HEK293 (cell line): Measurements from ENCODE around the gene RRN3.
A peak's percentile ranks its signal among the peaks of the same experiment; 100 is the strongest.
"Not testable (repeated sequence)": the region's sequence is repeated elsewhere in the genome, so short reads cannot be mapped to it uniquely, and the experiment has no call there.

Experiments used
- CTCF ChIA-PET: fragments of 350-600 bp; formaldehyde crosslinking; extraction: SDS; loops from one replicate; lab custom pipeline; 2021; ENCODE audit warnings: antibody characterized with exemption; lab: Yijun Ruan, JAX
- POLR2A ChIA-PET: fragments of 300-600 bp; formaldehyde crosslinking; extraction: SDS; loops from one replicate; lab custom pipeline; 2020; ENCODE audit warnings: antibody characterized with exemption, inconsistent platforms; lab: Yijun Ruan, JAX
- H3K27ac ChIP-seq: fragments of 200-500 bp; sonication (Bioruptor generic); 2 replicates; pipeline ENCODE4 v1.5.1; 2014; ENCODE audit warnings: low read depth, low read length, control low read depth, inconsistent platforms; ENCODE audit errors: extremely low read depth
- H3K36me3 ChIP-seq, 2 experiments: fragments of 200-500 bp in 1 of 2; sonication (Bioruptor generic) in 1 of 2; 1 replicate in 1 of 2; 2 replicates in 1 of 2; pipeline ENCODE4 v1.5.1; 2014 to 2017; ENCODE audit warnings: inconsistent platforms in 2 of 2, low read length in 2 of 2; ENCODE audit not compliant: control insufficient read depth in 2 of 2, insufficient read depth in 1 of 2
- H3K4me1 ChIP-seq: fragments of 200-500 bp; sonication (Bioruptor generic); 2 replicates; pipeline ENCODE4 v1.5.1; 2014; ENCODE audit warnings: mild to moderate bottlenecking, low read length, inconsistent platforms; ENCODE audit not compliant: control insufficient read depth, insufficient read depth
- H3K4me3 ChIP-seq: 2 replicates; pipeline ENCODE4 v1.5.1; 2011; ENCODE audit warnings: low read depth, mild to moderate bottlenecking, control low read depth, low read length, moderate library complexity
- H3K9me3 ChIP-seq: fragments of 200-500 bp; sonication (Bioruptor generic); 2 replicates; pipeline ENCODE4 v1.5.1; 2014; ENCODE audit warnings: low read depth, low read length, inconsistent platforms; ENCODE audit not compliant: control insufficient read depth, insufficient read depth
- KLF9 ChIP-seq: fragments of 450-650 bp; formaldehyde crosslinking; IDR thresholded peaks from 2 replicates; pipeline ENCODE4 v1.5.1; 2016; ENCODE audit warnings: missing biosample characterization, missing genetic modification characterization, low read depth
- MEIS1 ChIP-seq: sonication (generic); formaldehyde crosslinking; IDR thresholded peaks from 2 replicates; pipeline ENCODE4 v1.8.1; 2022; ENCODE audit warnings: missing genetic modification reagents, mild to moderate bottlenecking, borderline replicate concordance
- PRDM4 ChIP-seq: fragments of 450-650 bp; formaldehyde crosslinking; IDR thresholded peaks from 2 replicates; pipeline ENCODE4 v1.5.1; 2017; ENCODE audit warnings: missing biosample characterization, missing genetic modification characterization
- SP2 ChIP-seq: fragments of 450-650 bp; formaldehyde crosslinking; IDR thresholded peaks from 2 replicates; pipeline ENCODE4 v1.5.1; 2016; ENCODE audit warnings: missing biosample characterization, missing genetic modification characterization
- SP3 ChIP-seq: fragments of 450-650 bp; formaldehyde crosslinking; IDR thresholded peaks from 2 replicates; pipeline ENCODE4 v1.5.1; 2016; ENCODE audit warnings: missing biosample characterization, missing genetic modification characterization
- ZNF558 ChIP-seq: fragments of 450-650 bp; formaldehyde crosslinking; IDR thresholded peaks from 2 replicates; pipeline ENCODE4 v1.5.1; 2016; ENCODE audit warnings: missing biosample characterization, missing genetic modification characterization
- ZNF600 ChIP-seq: fragments of 450-650 bp; formaldehyde crosslinking; IDR thresholded peaks from 2 replicates; pipeline ENCODE4 v1.5.1; 2016; ENCODE audit warnings: missing biosample characterization, missing genetic modification characterization
- ZNF707 ChIP-seq: fragments of 450-650 bp; formaldehyde crosslinking; IDR thresholded peaks from 2 replicates; pipeline ENCODE4 v1.5.1; 2016; ENCODE audit warnings: missing biosample characterization, missing genetic modification characterization

Gene RRN3

GRCh38 chr16:15027503-15028344, 66.3 kb downstream of the RRN3 start:
- H3K4me3 ChIP-seq, H3K27ac ChIP-seq, POLR2A ChIA-PET, H3K4me1 ChIP-seq, H3K9me3 ChIP-seq: not testable (repeated sequence)
- 0 out of 2 replicates have a peak, but pooled peaks have one; percentile 27 for TF ChIP-seq ZNF600
- CTCF ChIA-PET: interaction anchor here (0.8 kb wide), 1 partner anchor 14 kb away, joined by 3 read pairs; no protein-coding TSS in a partner anchor
- H3K36me3 ChIP-seq: peaks cover 23 to 76% of the 10 kb centered on the region in 2 experiments

- CTCF ChIA-PET: not testable (repeated sequence)
Observed at GRCh38 chr16:15027051-15027450, 67.0 kb downstream of the RRN3 start.

GRCh38 chr16:15025234-15025951, 68.7 kb downstream of the RRN3 start:
- POLR2A ChIA-PET, H3K4me3 ChIP-seq, H3K4me1 ChIP-seq, H3K9me3 ChIP-seq, H3K27ac ChIP-seq, CTCF ChIA-PET: not testable (repeated sequence)
- H3K36me3 ChIP-seq: peaks cover 17 to 70% of the 10 kb centered on the region in 2 experiments
- TF ChIP-seq SP2 (tag by site-specific recombination) (peak; percentile 20), SP3 (tag by site-specific recombination) (peak; percentile 22; the same call in 1 of the 2 replicates)

More at GRCh38 chr16:15027051-15027450, 67.0 kb downstream of the RRN3 start:
- H3K9me3 ChIP-seq, POLR2A ChIA-PET, H3K27ac ChIP-seq, H3K4me3 ChIP-seq, H3K4me1 ChIP-seq: not testable (repeated sequence)
- H3K36me3 ChIP-seq: peaks cover 21 to 75% of the 10 kb centered on the region in 2 experiments

GRCh38 chr16:15024858-15025199, 69.2 kb downstream of the RRN3 start:
- H3K36me3 ChIP-seq: peaks cover 18 to 69% of the 10 kb centered on the region in 2 experiments
- H3K9me3 ChIP-seq, CTCF ChIA-PET, H3K4me1 ChIP-seq, H3K4me3 ChIP-seq, H3K27ac ChIP-seq, POLR2A ChIA-PET: not testable (repeated sequence)

- H3K27ac ChIP-seq, POLR2A ChIA-PET: not testable (repeated sequence)
Observed at GRCh38 chr16:15023381-15024077, 70.5 kb downstream of the RRN3 start.

GRCh38 chr16:15022194-15022593, 71.9 kb downstream of the RRN3 start:
- H3K4me3 ChIP-seq, H3K9me3 ChIP-seq, H3K27ac ChIP-seq, H3K4me1 ChIP-seq, POLR2A ChIA-PET: not testable (repeated sequence)
- peaks cover 30 to 67% of the 10 kb centered on the region in 2 experiments for H3K36me3 ChIP-seq
- CTCF ChIA-PET: interaction anchor here (0.6 to 0.7 kb wide), 2 partner anchors 16 to 19 kb away, joined by 3 read pairs; no protein-coding TSS in a partner anchor
- peak; percentile 59 for TF ChIP-seq PRDM4 (tag by site-specific recombination)
- peak; percentile 45; the same call in 1 of the 2 replicates for TF ChIP-seq ZNF558 (tag by site-specific recombination)
- TF ChIP-seq MEIS1 (CRISPR knock-in tag): peak; percentile 64; the same call in 1 of the 2 replicates
- TF ChIP-seq, all 188 proteins: peak for 3; not testable (repeated sequence) for 185

More at GRCh38 chr16:15023381-15024077, 70.5 kb downstream of the RRN3 start:
- H3K4me3 ChIP-seq, H3K9me3 ChIP-seq, H3K4me1 ChIP-seq, CTCF ChIA-PET: not testable (repeated sequence)
- TF ChIP-seq KLF9 (tag by site-specific recombination) (0 out of 2 replicates have a peak, but pooled peaks have one; percentile 29), ZNF707 (0 out of 2 replicates have a peak, but pooled peaks have one; percentile 9)
- peaks cover 20 to 68% of the 10 kb centered on the region in 2 experiments for H3K36me3 ChIP-seq
